Midbrain (tissue), 1 donor: ENCODE results near the gene DEAF1.

Source experiments
- DNase-seq: peaks from one replicate; lab custom pipeline; 2025; lab: John Stamatoyannopoulos, UW

Gene DEAF1

DNA sequence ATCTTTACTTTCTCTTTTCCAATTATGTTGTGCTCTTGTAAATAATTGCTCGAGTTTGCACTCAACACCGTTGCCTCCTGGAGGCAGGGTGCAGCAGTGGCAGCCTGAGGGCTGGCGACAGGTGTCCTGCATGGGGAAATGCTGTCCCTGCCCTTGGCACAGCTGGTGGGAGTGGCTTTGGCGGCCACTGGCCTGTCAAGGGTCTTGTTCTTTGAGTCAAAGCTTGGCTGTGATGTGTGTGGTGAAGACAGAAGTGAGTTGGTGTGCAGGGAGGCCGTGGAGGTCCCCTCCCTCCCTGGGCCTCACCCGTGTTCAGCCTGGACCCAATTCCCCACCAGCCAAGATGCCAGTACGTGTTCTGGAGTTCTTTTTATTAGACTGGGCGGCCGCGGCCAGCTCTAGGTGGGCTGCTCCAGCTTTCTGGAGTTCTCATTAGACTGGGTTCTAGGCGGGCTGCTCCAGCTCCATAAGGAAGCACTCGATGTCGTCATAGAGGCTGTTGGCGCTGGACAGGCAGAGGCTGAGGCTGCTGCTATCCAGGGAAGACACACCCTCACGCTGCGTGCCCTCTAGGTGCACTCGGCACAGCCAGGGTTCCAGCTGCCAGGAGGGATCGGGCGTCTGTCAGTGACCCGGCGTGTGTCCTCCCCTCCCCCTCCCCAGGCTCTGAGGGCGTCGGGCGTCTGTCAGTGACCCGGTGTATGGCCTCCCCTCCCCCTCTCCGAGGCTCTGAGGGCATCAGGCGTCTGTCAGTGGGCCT lies 82.6 kb downstream of the DEAF1 start:
- DNase-seq: no peak

DNA sequence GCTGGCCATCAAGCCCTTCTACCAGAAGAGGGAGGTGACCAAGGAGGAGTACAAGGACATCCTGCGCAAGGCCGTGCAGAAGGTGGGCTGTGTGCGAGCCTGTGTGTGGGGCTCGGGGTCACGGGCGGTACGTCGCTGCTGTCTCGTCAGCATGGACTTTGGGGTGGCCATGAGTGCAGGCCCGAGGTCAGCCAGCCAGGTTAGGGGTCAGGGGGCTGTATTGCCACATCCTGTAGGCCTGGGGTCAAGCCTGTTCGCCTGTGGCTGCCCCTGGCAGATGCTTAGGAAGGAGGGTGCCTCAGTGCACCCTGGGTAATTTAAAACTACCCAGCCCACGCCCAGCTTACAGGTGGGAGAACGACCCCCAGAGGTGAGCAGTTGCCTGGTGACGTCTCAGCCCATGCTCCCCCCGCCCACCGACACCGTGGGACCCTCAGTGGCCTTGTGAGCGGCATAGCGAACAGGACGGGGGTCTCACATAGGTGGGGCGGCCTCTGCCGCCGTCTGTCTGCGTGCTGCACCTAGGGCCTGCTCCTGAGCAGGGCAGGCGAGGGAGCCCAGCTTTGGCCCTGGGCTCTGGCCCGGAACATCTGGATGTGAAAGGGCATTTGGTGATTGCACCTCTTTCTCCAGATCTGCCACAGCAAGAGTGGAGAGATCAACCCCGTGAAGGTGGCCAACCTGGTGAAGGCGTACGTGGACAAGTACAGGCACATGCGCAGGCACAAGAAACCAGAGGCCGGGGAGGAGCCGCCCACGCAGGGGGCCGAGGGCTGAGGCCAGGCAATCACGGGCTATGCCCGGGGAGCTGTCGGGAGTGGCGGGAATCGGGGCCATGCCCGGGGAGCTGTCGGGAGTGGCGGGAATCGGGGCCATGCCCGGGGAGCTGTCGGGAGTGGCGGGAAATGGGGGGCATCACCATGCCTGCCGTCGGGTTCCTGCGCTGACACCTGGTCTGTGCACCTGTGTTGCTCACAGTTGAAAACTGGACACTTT lies 83.7 kb downstream of the DEAF1 start:
- no peak for DNase-seq

DNA sequence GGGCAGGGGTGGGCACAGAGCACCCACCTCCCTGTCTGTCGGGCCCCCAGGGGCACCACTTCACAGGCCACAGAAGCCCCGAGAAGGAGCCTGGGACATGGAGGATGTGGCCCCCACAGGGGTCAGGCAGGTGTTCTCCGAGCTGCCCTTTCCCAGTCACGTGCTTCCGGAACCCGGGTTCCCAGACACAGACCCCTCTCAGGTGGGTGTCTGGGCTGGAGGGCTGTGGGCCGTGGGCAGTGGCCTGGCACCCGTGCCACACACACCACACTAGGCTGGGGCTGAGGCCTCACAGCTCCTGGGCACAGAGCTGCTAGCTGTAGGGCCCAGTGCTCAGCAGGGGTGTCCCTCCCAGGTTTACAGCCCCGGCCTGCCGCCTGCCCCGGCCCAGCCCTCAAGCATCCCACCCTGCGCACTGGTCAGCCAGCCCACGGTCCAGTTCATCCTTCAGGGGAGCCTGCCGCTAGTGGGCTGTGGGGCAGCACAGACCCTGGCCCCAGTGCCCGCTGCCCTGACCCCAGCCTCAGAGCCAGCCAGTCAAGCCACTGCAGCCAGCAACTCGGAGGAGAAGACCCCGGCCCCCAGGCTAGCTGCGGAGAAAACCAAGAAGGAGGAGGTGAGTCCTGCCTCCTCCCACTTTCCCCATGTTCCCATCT lies 84.7 kb downstream of the DEAF1 start:
- DNase-seq: no peak

DNA sequence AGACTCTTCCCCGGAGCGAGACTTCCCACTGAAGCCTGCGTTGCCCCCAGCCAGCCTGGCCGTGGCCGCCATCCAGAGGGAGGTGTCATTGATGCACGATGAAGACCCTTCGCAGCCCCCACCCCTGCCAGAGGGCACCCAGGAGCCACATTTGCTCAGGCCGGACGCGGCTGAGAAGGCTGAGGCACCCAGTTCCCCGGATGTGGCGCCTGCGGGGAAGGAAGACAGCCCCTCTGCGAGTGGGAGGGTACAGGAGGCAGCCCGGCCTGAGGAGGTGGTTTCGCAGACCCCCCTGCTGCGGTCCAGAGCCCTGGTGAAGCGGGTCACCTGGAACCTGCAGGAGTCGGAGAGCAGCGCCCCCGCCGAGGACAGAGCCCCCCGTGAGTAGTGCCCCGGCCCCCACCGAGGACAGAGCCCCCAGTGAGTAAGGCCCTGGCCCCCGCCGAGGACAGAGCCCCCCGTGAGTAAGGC lies 85.6 kb downstream of the DEAF1 start:
- DNase-seq: no peak

DNA sequence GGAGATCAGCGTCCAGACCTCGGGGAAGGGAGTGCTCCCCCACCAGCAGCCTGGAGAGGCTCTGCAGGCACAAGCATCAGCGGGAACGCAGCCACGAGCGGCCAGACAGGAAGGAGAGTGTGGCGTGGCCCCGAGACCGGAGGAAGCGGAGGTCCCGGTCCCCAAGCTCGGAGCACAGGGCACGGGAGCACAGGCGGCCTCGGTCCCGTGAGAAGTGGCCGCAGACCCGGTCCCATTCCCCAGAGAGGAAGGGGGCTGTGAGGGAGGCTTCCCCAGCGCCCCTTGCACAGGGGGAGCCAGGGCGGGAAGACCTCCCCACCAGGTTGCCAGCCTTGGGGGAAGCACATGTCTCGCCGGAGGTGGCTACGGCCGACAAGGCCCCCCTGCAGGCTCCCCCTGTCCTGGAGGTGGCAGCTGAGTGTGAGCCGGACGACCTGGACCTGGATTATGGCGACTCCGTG lies 86.2 kb downstream of the DEAF1 start:
- no peak for DNase-seq

DNA sequence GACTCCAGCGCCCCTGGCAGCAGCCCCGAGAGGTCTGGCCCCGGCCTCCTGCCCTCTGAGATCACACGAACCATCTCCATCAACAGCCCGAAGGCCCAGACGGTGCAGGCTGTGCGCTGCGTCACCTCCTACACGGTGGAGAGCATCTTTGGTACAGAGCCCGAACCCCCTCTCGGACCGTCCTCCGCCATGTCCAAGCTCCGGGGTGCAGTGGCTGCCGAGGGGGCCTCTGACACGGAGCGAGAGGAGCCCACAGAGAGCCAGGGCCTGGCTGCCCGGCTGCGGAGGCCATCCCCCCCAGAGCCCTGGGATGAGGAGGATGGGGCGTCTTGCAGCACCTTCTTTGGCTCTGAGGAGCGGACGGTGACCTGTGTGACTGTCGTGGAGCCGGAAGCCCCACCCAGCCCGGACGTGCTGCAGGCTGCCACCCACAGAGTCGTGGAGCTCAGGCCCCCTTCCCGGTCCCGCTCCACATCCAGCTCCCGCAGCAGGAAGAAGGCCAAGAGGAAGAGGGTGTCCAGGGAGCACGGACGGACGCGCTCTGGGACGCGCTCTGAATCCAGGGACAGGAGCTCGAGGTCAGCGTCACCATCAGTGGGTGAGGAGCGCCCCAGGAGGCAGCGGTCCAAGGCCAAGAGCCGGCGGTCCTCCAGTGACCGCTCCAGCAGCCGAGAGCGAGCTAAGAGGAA lies 86.9 kb downstream of the DEAF1 start:
- no peak for DNase-seq

DNA sequence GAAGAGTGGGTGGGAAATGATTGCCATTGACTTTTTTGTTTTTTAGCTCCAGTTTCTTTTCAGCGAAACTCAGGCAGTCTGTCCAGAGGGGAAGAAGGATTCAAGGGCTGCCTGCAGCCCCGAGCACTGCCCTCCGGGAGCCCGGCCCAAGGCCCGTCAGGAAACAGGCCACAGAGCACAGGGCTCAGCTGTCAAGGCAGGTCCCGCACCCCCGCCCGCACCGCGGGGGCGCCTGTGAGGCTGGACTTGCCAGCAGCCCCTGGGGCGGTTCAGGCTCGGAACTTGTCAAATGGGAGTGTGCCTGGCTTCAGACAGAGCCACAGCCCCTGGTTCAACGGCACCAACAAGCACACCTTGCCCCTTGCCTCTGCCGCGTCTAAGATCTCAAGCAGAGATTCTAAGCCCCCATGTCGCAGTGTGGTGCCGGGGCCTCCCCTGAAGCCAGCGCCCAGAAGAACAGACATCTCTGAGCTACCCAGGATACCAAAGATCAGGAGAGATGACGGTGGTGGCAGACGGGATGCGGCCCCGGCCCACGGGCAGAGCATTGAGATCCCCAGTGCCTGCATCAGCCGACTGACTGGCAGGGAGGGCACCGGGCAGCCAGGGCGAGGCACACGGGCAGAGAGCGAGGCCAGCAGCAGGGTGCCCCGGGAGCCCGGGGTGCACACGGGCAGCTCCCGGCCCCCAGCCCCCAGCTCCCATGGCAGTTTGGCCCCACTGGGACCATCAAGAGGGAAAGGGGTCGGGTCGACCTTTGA lies 87.8 kb downstream of the DEAF1 start:
- DNase-seq: no peak

DNA sequence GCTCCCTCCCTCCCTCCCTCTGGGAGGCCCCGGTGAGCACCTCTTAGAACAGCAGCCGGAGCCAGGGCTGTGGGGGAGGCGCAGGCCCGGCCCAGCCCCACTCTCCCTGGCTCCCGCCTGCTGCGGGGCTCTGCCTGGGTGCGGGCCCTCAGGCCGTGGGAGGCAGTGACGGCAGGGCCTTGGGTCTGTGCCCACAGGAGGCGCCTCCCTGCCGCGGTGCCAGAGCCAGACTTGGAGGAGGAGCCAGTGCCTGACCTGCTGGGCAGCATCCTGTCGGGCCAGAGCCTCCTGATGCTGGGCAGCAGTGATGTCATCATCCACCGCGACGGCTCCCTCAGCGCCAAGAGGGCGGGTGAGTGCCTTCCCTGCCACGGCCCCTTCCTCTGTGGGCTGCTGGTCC lies 88.8 kb downstream of the DEAF1 start:
- peak; percentile 18 for DNase-seq

DNA sequence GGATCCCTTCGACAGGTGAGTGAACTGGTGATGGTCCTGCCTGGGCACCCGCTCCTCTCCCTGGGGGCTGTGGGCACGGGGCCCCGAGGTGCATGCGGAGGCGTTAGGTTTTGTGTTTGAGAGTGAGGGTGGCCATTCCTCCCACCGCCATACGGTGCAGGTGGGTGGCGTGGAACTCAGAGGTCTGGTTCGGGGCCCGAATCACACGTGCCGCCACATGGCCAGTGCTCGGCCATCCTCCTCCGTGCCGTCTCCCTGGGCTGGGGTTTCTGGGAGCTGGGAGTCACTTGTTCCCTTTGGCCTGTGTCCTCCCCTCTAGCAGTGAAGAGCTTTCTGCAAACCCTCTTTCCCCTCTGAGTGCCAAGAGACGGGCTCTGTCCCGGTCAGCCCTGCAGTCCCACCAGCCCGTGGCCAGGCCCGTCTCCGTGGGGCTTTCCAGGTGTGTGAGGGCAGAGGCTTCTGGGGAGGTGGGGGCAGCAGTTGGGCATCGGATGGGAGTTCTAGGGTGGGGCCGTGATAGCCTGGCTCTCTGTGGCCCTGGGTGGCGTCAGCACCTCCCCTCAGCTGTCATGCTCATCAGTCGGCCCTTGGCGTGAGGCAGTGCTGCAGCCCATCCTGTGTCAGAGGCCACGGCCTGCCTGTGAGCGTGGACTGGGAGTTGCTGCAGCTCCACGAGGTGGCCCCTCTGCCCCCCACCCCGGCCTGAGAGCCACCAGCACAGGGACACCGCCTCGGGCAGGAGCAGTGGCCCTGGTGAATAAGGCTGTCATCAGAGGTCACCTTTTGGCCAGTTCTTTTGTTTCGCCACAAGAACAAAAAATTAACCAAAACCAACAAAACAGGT lies 89.5 kb downstream of the DEAF1 start:
- no peak for DNase-seq

DNA sequence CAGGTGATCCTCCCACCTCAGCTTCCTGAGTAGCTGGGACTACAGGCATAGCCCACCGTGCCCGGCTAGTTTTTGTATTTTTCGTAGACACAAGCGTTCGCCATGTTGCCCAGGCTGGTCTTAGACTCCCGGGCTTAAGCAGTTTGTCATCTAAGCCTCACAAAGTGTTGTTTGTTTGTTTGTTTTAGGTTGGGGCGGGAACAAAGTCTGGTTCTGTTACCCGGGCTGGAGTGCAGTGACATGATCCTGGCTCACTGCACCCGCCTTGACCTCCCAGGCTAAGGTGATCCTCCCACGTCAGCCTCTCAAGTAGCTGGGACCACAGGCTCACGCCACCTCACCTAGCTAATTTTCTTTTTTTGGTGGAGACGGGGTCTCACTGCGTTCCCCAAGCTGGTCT lies 91.9 kb downstream of the DEAF1 start:
- DNase-seq: no peak

DNA sequence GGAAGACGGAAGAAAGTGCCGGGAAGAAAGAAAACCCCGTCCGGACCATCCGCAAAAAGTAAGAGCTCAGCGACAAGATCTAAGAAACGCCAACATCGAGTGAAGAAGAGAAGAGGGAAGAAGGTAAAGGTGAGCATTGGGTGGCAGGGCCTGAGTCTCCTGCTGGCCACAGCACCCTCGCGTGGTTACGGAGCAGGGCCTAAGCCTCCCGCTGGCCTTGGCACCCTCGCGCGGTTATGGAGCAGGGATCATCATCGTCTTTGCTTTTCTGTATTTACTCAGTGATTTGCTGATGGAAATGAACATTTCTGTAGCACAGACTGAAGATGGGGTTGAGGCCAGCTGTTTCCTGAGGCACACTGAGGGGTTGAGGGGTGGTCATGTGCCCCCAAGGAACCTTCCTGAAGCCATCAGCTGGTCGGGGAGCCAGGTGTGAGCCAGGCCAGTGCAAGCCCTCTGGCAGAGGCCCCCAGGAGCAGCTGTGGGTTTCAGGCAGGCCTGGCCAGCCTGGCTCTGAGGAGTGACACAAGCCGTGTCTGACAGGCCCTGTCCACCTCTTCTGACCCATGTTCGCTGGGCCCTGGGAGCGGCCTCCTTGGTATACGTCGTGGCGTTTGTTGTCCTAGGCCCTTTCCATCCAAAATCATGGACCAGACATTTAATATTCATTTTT lies 93.3 kb downstream of the DEAF1 start:
- DNase-seq: no peak

DNA sequence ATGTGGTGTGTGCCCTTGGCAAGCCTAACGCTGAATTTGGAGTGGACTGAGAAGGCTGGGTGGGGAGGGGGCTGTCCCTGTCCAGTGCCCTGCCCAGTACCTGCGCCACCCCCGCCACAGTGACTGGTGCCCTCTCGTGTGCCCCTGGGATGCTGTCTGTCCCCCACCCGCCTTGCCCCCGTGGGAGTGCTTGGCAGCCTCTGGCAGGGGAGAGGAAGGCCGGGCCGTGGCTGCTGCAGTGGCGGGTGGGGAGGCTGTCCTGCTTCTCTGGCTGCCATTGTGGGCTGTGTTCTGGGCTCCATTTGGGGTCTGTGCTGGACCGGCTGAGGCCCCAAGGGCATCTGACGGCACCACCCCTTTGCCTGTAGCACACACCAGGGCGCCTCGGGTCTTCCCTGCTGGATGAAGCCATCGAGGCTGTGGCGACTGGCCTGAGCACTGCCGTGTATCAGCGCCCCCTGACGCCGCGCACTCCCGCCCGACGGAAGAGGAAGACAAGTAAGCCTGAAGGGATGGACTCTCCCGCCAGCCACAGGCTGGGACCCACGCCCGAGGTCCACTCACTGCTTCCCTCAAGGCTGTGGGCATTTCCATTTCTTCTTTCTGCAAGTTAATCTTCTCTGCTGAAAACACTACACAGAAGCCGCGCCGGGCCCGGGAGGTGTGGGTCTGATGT lies 96.9 kb downstream of the DEAF1 start:
- no peak for DNase-seq

DNA sequence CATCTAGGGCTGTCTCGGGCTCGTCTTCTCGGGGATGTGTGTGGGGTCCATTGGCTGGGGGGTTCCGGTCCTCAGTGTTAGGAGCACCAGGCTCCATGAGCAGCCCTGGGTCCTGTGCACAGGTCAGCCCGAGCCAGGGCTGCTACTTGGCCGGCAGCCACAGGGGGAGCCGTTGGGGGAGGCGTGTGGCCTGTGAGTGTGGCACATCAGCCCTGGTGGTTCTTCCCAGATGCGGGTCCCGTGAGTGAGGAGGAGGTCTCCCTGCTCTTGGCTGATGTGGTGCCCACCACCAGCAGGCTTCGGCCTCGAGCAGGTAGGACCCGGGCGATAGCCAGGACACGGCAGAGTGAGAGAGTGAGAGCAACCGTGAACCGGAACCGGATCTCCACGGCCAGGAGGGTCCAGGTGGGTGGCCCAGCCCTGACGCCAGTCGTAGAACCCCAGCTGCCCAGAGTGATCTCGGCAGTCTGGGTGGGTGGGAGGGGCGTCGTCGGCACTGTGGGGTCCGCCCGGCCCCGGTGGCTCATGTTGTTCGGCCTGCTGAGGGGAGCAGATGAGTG lies 97.8 kb downstream of the DEAF1 start:
- no peak for DNase-seq

DNA sequence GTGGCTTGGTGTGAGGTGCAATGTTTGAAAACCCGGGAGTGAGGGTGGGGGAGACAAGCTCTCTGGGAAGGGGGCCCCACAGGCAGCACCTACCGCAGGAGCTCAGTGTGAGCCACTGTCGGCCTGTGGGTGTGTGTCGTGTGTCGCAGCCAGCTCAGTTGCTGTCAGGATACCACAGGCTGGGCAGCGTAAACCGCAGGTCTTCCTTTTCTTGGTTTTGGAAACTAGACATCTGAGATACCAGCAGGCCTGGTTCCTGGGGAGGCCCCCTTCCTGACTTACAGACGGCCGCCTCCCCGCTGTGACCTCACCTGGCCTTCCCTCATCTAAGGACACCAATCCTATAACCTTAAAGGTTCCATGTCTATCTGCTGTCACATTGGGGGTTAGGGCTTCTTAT lies 98.6 kb downstream of the DEAF1 start:
- no peak for DNase-seq

DNA sequence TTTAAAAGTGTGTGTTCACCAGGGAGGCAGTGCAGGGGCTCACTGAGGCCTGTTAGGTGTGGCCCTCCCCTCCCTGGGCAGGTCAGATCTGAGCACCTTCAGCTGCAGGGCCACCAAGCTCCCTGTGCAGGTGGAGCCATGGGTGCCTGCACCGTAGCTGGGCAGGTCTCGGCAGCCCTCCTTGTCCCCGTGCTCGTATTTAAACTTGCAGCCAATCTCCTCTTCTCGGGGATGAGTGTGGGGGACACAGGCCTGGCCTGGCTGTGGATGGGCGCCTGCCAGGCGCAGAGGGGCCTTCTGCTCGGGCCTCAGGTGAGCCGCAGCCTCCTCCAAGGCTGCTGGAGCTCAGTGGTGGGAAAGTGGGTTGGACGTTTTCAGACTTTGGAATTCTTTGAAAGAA lies 99.6 kb downstream of the DEAF1 start:
- no peak for DNase-seq
